ENCODE results near the gene AUTS2. TPM values are rescaled to one million over a fixed set of nuclear protein-coding genes. Genes with fewer than 3 reads are reported as not detected.

The AUTS2 gene
- total and polyA plus RNA-seq, 10 of the 15 experiments (the other 5 are each of a cell fraction or from before 2014, with no cell fraction given): 6.4 to 55.6 (median 21.6) TPM

DNA sequence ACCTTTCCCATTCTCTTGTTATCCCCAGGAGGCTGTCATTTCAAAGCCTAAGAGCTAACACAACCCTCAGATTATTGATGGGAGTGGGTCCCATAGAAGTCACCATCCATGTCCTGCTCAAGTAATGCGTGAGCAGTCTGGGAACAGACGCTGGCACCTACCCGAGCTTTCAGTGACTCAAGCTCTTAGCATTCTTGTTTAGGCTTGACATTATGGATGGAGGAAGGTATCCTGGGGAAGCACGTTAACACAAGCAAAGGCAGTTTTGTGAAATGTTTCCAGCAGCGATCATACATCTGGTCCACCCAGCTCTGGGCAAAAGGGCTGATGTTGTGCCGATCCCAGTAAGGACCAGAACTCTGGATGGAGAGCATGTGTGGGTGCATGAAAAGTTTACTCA, 30.0 kb upstream of the AUTS2 start:
- no peak overlapping the region for H3K4me2 ChIP-seq (ENCODE audit: control insufficient read depth, insufficient read depth)
- H3K4me1 ChIP-seq (ENCODE audit: control insufficient read depth, insufficient read depth, low read length): peaks cover 11% of the 10 kb centered on the region
- CTCF ChIA-PET: no interaction called here
- no peak for DNase-seq (ENCODE audit: low read depth, low spot score)
- no peak for FAIRE-seq
- H3K27ac ChIP-seq (ENCODE audit: control insufficient read depth, insufficient read depth): no peak overlapping the region
- POLR2A ChIA-PET: no interaction called here
- H4K20me1 ChIP-seq (ENCODE audit: control insufficient read depth, insufficient read depth): no peaks in the 10 kb centered on the region
- RAD21 ChIA-PET (ENCODE audit: unreplicated experiment): no interaction called here
- no peak overlapping the region for H2AFZ ChIP-seq (ENCODE audit: control insufficient read depth, low read depth, low read length)
- H3K27me3 ChIP-seq (replicated peaks in 1 of 2; ENCODE audit: control insufficient read depth in 2 of 2, insufficient read depth in 2 of 2, low read length in 1 of 2): no peaks in the 10 kb centered on the region
- no peak overlapping the region for H3K9ac ChIP-seq (ENCODE audit: control insufficient read depth, insufficient read depth, low read length)
- ATAC-seq: no peak
- 77% methylated on average over 6 of the region's 6 CpGs for WGBS (ENCODE audit: insufficient coverage, insufficient replicate concordance, low lambda C conversion rate, missing lambda C conversion rate)
- intact Hi-C loops (cut with micrococcal nuclease; ENCODE audit: unreplicated experiment) (no loop called here), in situ Hi-C loops (cut with MboI) (no loop called here)
- SMC1A ChIA-PET (ENCODE audit: uncharacterized antibody, unreplicated experiment): no interaction called here
- no TSS peak for BruUV-seq (replicated peaks)
- TF ChIP-seq MYC (IDR thresholded peaks at IDR 0.05; ENCODE audit: insufficient read depth, insufficient read length, insufficient replicate concordance, low read length, severe bottlenecking) (no peak), WRNIP1 (IDR thresholded peaks at IDR 0.05; ENCODE audit: borderline replicate concordance, low read depth, low read length) (no peak), MYB (IDR thresholded peaks at IDR 0.05; ENCODE audit: borderline replicate concordance, low read depth, low read length) (no peak), RFX5 (IDR thresholded peaks at IDR 0.05; ENCODE audit: low read depth, low read length) (no peak), CREB1 (IDR thresholded peaks at IDR 0.05; ENCODE audit: low read depth) (no peak), CBX5 (IDR thresholded peaks at IDR 0.05; ENCODE audit: low read depth) (no peak), MTA2 (IDR thresholded peaks at IDR 0.05; ENCODE audit: low read depth) (no peak), FOXM1 (IDR thresholded peaks at IDR 0.05; ENCODE audit: low read depth, low read length) (no peak), DPF2 (IDR thresholded peaks at IDR 0.05) (no peak)
- no peaks in the 10 kb centered on the region for H3K9me3 ChIP-seq (replicated peaks; ENCODE audit: control insufficient read depth, insufficient read depth, low read length)
- H3K36me3 ChIP-seq (ENCODE audit: control insufficient read depth in 2 of 2, insufficient read depth in 2 of 2, low read length in 1 of 2): no peaks in the 10 kb centered on the region
- no peaks in the 10 kb centered on the region for H3K79me2 ChIP-seq (ENCODE audit: control insufficient read depth, insufficient read depth, low read length)
- no peak overlapping the region for H3K4me3 ChIP-seq

DNA sequence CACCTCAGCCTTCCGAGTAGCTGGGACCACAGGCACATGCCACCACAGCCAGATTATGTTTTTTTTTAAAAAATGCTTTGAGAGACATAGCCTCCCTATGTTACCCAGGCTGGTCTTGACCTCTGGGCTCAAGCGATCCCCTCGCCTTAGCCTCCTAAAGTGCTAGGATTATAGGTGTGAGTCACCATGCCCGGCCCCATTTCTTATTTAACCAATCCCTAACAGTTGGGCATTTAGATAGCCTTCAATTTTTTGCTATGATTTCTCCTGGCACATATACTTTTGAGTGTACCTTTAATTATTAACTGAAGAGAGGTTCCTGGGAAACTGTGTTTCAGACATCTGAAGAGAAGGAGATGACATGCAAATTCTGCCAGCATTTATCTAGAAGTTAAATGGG, 22.6 kb upstream of the AUTS2 start:
- no TSS peak for BruUV-seq (replicated peaks)
- no peak for FAIRE-seq
- H3K27ac ChIP-seq (ENCODE audit: control insufficient read depth, insufficient read depth): no peak overlapping the region
- ChIA-PET RAD21 (ENCODE audit: unreplicated experiment) (no interaction called here), POLR2A (no interaction called here), CTCF (no interaction called here), SMC1A (ENCODE audit: uncharacterized antibody, unreplicated experiment) (interaction anchor here (0.6 kb wide), 1 partner anchor 38 kb away, joined by 3 read pairs; no protein-coding TSS in a partner anchor)
- WGBS (ENCODE audit: insufficient coverage, insufficient replicate concordance, low lambda C conversion rate, missing lambda C conversion rate): 58% methylated on average over 4 of the region's 4 CpGs
- no peaks in the 10 kb centered on the region for H3K9me3 ChIP-seq (replicated peaks; ENCODE audit: control insufficient read depth, insufficient read depth, low read length)
- H3K27me3 ChIP-seq (replicated peaks in 1 of 2; ENCODE audit: control insufficient read depth in 2 of 2, insufficient read depth in 2 of 2, low read length in 1 of 2): no peaks in the 10 kb centered on the region
- DNase-seq (ENCODE audit: low read depth, low spot score): no peak
- H4K20me1 ChIP-seq (ENCODE audit: control insufficient read depth, insufficient read depth): no peaks in the 10 kb centered on the region
- H3K4me2 ChIP-seq (ENCODE audit: control insufficient read depth, insufficient read depth): no peak overlapping the region
- no peaks in the 10 kb centered on the region for H3K36me3 ChIP-seq (ENCODE audit: control insufficient read depth in 2 of 2, insufficient read depth in 2 of 2, low read length in 1 of 2)
- intact Hi-C loops (cut with micrococcal nuclease; ENCODE audit: unreplicated experiment) (no loop called here), in situ Hi-C loops (cut with MboI) (no loop called here)
- H3K4me1 ChIP-seq (ENCODE audit: control insufficient read depth, insufficient read depth, low read length): no peaks in the 10 kb centered on the region
- no peaks in the 10 kb centered on the region for H3K79me2 ChIP-seq (ENCODE audit: control insufficient read depth, insufficient read depth, low read length)
- H3K4me3 ChIP-seq: no peak overlapping the region
- H3K9ac ChIP-seq (ENCODE audit: control insufficient read depth, insufficient read depth, low read length): no peak overlapping the region
- no peak overlapping the region for H2AFZ ChIP-seq (ENCODE audit: control insufficient read depth, low read depth, low read length)
- no peak for ATAC-seq
- TF ChIP-seq ZNF207 (IDR thresholded peaks at IDR 0.05; ENCODE audit: borderline replicate concordance) (no peak), FOXM1 (IDR thresholded peaks at IDR 0.05; ENCODE audit: low read depth, low read length) (no peak), YY1 (IDR thresholded peaks at IDR 0.05; ENCODE audit: low read depth, low read length) (no peak), DPF2 (IDR thresholded peaks at IDR 0.05) (no peak), HDAC2 (IDR thresholded peaks at IDR 0.05) (no peak)
- TF ChIP-seq, protein P1, sequence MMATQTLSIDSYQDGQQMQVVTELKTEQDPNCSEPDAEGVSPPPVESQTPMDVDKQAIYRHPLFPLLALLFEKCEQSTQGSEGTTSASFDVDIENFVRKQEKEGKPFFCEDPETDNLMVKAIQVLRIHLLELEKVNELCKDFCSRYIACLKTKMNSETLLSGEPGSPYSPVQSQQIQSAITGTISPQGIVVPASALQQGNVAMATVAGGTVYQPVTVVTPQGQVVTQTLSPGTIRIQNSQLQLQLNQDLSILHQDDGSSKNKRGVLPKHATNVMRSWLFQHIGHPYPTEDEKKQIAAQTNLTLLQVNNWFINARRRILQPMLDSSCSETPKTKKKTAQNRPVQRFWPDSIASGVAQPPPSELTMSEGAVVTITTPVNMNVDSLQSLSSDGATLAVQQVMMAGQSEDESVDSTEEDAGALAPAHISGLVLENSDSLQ (IDR thresholded peaks at IDR 0.05): no peak
- TF ChIP-seq, protein P2, sequence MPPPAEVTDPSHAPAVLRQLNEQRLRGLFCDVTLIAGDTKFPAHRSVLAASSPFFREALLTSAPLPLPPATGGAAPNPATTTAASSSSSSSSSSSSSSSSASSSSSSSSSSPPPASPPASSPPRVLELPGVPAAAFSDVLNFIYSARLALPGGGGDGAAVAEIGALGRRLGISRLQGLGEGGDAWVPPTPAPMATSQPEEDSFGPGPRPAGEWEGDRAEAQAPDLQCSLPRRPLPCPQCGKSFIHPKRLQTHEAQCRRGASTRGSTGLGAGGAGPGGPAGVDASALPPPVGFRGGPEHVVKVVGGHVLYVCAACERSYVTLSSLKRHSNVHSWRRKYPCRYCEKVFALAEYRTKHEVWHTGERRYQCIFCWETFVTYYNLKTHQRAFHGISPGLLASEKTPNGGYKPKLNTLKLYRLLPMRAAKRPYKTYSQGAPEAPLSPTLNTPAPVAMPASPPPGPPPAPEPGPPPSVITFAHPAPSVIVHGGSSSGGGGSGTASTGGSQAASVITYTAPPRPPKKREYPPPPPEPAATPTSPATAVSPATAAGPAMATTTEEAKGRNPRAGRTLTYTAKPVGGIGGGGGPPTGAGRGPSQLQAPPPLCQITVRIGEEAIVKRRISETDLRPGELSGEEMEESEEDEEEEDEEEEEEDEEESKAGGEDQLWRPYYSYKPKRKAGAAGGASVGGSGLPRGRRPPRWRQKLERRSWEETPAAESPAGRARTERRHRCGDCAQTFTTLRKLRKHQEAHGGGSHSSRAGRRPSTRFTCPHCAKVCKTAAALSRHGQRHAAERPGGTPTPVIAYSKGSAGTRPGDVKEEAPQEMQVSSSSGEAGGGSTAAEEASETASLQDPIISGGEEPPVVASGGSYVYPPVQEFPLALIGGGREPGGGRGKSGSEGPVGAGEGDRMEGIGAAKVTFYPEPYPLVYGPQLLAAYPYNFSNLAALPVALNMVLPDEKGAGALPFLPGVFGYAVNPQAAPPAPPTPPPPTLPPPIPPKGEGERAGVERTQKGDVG (CRISPR knock-in tag; IDR thresholded peaks at IDR 0.05): no peak

Data from GM12878 (cell line).